Measurements from ENCODE around the gene METTL27. TPM values are rescaled to one million over a fixed set of nuclear protein-coding genes. Genes with fewer than 3 reads are reported as not detected.

Gene METTL27, protein sequence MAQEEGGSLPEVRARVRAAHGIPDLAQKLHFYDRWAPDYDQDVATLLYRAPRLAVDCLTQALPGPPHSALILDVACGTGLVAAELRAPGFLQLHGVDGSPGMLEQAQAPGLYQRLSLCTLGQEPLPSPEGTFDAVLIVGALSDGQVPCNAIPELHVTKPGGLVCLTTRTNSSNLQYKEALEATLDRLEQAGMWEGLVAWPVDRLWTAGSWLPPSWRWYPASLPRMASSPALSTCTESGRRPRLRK
- 1 to 10 TPM; 3.9 to 7.2 (median 6.0) TPM for total RNA-seq (2021; fragmentation: NEBNext Ultra II Directional; extraction: Animal tissue kit (Norgen Biotek cat#: 25700))
- long read RNA-seq, partial matches to known transcripts = 0 of 4 reads
- long read RNA-seq, other reads (novel, unspliced or antisense) = 2 of 4 reads

DNA sequence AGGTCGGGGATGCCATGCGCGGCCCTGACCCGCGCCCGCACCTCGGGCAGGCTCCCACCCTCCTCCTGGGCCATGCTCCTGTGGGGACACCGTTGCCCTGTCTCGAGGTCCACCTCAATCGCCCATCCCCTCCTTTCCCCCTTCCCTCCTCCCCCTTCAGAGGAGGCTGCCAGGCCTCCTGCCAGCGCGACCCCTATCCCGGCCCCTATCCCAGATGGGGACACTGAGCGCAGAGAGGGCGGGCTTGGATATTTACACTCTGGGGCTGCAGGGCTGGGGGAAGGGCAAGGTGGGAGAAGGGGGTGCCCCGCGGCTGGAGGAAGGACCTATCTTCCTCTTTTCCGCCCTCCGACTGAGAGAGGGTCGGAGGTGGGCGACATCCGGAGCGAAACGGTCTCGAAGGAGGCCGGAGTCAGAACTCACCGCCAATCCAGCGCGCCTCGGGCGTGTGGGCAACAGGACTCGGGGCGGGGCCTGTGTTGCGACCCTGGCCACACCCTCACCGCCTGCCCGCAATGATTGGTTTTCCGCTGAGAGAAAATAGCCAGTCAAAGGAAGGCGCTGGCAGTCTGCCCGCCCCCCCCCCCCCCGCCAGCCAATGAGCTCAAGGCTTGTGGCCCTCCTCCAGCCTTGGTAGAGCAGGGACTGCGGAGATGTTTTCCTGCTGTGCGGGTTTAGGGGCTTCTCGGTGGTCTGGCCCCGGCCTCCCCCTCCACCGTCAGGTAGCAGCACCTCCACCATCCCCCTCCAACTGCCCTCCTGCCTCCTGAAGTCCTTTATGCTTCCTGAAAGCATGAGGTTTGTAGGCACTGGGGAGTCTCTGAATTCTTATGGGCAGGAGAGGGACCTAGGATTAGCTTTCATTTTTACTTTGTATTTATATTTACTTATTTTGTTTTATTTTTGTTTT lies at the start of gene METTL27:
METTL27 (minus strand) TSS at position 450 of the 910 bp plus-strand sequence; CDS start at position 74, 376 bp downstream.
- peak; percentile 93 for DNase-seq
- TF ChIP-seq, protein P1, sequence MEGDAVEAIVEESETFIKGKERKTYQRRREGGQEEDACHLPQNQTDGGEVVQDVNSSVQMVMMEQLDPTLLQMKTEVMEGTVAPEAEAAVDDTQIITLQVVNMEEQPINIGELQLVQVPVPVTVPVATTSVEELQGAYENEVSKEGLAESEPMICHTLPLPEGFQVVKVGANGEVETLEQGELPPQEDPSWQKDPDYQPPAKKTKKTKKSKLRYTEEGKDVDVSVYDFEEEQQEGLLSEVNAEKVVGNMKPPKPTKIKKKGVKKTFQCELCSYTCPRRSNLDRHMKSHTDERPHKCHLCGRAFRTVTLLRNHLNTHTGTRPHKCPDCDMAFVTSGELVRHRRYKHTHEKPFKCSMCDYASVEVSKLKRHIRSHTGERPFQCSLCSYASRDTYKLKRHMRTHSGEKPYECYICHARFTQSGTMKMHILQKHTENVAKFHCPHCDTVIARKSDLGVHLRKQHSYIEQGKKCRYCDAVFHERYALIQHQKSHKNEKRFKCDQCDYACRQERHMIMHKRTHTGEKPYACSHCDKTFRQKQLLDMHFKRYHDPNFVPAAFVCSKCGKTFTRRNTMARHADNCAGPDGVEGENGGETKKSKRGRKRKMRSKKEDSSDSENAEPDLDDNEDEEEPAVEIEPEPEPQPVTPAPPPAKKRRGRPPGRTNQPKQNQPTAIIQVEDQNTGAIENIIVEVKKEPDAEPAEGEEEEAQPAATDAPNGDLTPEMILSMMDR (IDR thresholded peaks at IDR 0.05) = no peak
- Mint-ChIP-seq H3K9me3 (no peaks in the 10 kb centered on the region), H3K36me3 (ENCODE audit: low read depth) (no peaks in the 10 kb centered on the region), H3K27me3 (ENCODE audit: insufficient read depth) (peaks cover 5% of the 10 kb centered on the region), H3K4me1 (ENCODE audit: low read depth) (peaks cover 28% of the 10 kb centered on the region), H3K27ac (peak within 1 kb of the TSS; percentile 86), H3K4me3 (peak within 1 kb of the TSS; percentile 93)

DNA sequence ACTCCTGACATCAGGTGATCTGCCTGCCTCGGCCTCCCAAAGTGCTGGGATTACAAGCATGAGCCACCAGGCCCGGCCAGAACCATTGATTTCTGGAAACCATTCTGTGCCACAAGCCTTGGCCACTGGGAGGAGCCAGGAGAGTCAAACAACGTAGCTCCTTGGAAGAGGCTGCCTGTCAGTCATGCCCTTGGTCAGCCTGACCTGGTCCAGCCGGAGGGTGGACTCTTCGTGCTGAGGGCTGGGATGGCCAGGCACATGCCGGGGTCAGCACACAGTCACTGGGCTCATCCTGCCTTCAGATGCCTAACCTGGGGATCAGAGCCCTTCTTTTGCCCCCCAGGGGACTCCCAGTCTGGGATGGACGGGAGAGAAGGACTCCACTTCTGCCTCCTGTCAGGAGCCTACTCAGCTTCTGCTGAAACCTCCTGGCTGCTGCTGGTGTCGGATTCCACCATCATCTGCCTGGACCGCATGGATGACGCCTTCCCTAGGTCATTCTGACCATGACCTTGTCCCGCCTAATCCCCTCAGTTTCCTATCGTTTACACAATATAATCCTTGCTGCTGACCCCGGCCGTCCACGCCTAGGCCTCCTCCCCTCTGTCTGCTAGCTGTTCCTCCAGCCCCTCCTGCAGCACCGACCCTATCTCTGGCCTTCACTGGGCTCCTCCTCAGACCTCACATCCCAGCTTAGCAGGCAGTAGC lies 49.0 kb upstream of the METTL27 start:
- Mint-ChIP-seq H3K4me1 (ENCODE audit: low read depth) (peaks cover 68% of the 10 kb centered on the region), H3K27me3 (ENCODE audit: insufficient read depth) (peaks cover 5% of the 10 kb centered on the region), H3K27ac (peak overlapping the region; percentile 93), H3K4me3 (no peak overlapping the region), H3K9me3 (no peaks in the 10 kb centered on the region), H3K36me3 (ENCODE audit: low read depth) (no peaks in the 10 kb centered on the region)
- TF ChIP-seq, protein P1 (IDR thresholded peaks at IDR 0.05) = peak; percentile 52; the same call in 1 of the 2 replicates
- DNase-seq = peak; percentile 30

DNA sequence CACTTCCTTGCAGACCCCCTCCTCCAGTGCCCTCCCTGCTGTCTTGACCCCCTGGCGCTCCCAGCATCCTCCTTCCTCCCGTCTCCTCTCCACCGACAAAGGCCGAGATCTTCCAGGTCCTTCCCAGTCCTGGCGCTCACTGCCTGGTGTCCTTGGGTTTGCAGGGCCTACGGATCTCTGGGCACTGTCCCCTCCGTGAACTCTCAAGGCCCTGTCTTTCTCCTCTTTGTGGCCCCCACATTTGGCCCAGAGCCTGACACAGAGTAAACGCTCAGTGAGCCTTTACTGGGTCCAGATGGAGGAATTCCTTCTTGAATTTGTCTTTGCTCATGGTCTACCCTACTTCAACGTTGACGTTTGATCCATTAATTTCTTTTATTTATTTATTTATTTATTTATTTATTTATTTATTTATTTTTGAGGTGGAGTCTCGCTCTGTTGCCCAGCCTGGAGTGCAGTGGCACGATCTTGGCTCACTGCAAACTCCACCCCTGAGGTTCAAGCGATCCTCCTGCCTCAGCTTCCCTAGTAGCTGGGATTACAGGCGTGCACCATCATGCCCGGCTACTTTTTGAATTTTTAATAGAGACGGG lies 48.3 kb upstream of the METTL27 start:
- H3K9me3 Mint-ChIP-seq = no peaks in the 10 kb centered on the region
- DNase-seq = no peak
- H3K4me3 Mint-ChIP-seq = no peak overlapping the region
- no peaks in the 10 kb centered on the region for H3K36me3 Mint-ChIP-seq (ENCODE audit: low read depth)
- peaks cover 68% of the 10 kb centered on the region for H3K4me1 Mint-ChIP-seq (ENCODE audit: low read depth)
- TF ChIP-seq, protein P1 (IDR thresholded peaks at IDR 0.05) = no peak
- peaks cover 5% of the 10 kb centered on the region for H3K27me3 Mint-ChIP-seq (ENCODE audit: insufficient read depth)
- no peak overlapping the region for H3K27ac Mint-ChIP-seq

DNA sequence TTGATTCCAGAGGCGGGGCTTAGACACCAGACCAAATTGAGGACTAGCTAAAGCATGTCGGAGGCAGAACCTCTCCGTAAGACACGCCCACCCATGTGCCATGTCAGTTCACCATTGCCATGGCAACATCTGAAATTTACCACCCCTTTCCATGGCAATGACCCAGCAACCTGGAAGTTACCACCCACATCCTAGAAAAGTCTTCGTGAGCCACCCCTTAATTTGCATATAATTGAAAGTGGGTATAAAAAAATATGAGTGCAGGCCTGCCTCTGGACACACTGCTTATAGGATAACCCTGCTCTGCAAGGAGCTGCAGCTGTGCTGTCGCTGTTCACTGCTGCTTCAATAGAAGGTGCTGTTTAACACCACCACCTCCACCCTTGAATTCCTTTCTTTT lies 46.6 kb upstream of the METTL27 start:
- no peak overlapping the region for H3K4me3 Mint-ChIP-seq
- H3K36me3 Mint-ChIP-seq (ENCODE audit: low read depth) = no peaks in the 10 kb centered on the region
- no peak overlapping the region for H3K27ac Mint-ChIP-seq
- H3K9me3 Mint-ChIP-seq = no peaks in the 10 kb centered on the region
- H3K27me3 Mint-ChIP-seq (ENCODE audit: insufficient read depth) = peaks cover 5% of the 10 kb centered on the region
- peaks cover 52% of the 10 kb centered on the region for H3K4me1 Mint-ChIP-seq (ENCODE audit: low read depth)
- TF ChIP-seq, protein P1 (IDR thresholded peaks at IDR 0.05) = no peak
- DNase-seq = no peak

DNA sequence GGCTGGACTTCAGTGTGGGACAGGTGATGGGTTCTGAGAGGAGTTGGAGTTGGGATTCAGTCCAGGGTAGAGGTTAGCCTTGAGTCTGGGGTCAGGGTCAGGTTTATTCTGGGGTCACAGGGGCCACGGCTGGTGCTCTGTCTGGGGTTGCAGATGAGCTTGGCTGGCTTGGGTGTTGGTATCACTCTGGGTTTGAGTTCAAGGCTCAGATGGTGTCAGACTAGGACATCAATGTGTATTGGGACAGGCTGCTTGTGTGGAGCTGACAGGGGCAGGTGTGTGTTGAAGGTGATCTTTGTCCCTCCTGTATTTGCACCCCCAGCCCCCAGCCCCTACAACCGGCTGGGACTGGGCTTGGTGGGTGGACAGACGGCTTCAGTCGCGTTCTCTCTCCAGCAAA lies 45.4 kb upstream of the METTL27 start:
- no peaks in the 10 kb centered on the region for H3K36me3 Mint-ChIP-seq (ENCODE audit: low read depth)
- peaks cover 40% of the 10 kb centered on the region for H3K4me1 Mint-ChIP-seq (ENCODE audit: low read depth)
- H3K27me3 Mint-ChIP-seq (ENCODE audit: insufficient read depth) = peaks cover 5% of the 10 kb centered on the region
- H3K9me3 Mint-ChIP-seq = no peaks in the 10 kb centered on the region
- no peak overlapping the region for H3K4me3 Mint-ChIP-seq
- H3K27ac Mint-ChIP-seq = 0 out of 2 replicates have a peak overlapping the region, but pooled peaks have one; percentile 34
- DNase-seq = no peak
- TF ChIP-seq, protein P1 (IDR thresholded peaks at IDR 0.05) = no peak

Measured in HFFc6 (cell line).